ENCODE data around the gene SPTBN5. TPM values are rescaled to one million over a fixed set of nuclear protein-coding genes. Genes with fewer than 3 reads are reported as not detected.

Gene SPTBN5
- total RNA-seq, 1 donor from 2014 or later: 0.32 TPM

DNA sequence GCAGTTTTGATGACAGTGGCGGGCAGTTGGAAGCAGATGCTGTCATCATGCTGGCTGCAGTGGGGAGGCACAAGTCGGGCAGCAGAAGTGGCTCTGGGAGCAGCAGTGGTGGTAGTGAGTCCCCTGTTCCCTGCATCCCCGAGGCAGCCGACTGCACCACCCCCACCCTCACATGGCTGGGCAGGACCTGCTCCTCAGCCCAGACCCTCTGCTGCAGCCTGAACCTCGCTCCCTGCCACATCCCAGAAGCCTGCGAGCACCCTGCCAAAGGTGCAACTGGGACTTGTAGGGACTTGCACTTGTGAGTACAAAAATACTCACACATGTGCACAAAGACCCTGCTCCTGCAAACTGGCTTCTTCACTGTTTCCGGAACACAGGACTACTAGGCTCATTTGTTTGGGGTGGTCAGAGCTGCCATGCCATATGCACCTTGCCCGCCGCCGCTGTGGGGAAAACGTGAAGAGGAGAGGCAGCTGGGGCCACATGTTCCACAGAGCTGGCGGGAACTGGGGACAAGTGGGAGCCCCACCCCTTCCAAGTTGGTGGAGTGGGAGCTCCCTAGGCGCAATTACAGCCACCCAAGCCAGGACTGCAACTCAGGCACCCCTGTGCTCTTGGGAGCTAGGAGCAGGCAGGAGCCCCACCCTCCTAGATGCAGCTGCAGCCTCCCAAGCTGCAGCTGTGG is 63.8 kb downstream of the SPTBN5 start:
- DNase-seq: no peak
- Mint-ChIP-seq H3K36me3 (ENCODE audit: unreplicated experiment) (peaks cover 12% of the 10 kb centered on the region), H3K4me3 (ENCODE audit: unreplicated experiment) (no peak overlapping the region), H3K4me1 (ENCODE audit: low read depth, unreplicated experiment) (peaks cover 6% of the 10 kb centered on the region), H3K9me3 (ENCODE audit: unreplicated experiment) (peaks cover 7% of the 10 kb centered on the region), H3K27me3 (ENCODE audit: unreplicated experiment) (peaks cover 15% of the 10 kb centered on the region), H3K27ac (ENCODE audit: unreplicated experiment) (no peak overlapping the region)
- no peak for TF ChIP-seq CTCF (IDR thresholded peaks at IDR 0.05; ENCODE audit: partially characterized antibody, unreplicated experiment)

GRCh38 chr15:41828807-41829141 is 65.1 kb downstream of the SPTBN5 start:
- no peak for TF ChIP-seq CTCF (IDR thresholded peaks at IDR 0.05; ENCODE audit: partially characterized antibody, unreplicated experiment)
- Mint-ChIP-seq H3K4me3 (ENCODE audit: unreplicated experiment) (peak overlapping the region; percentile 91), H3K27me3 (ENCODE audit: unreplicated experiment) (peaks cover 15% of the 10 kb centered on the region), H3K36me3 (ENCODE audit: unreplicated experiment) (peaks cover 11% of the 10 kb centered on the region), H3K9me3 (ENCODE audit: unreplicated experiment) (peaks cover 7% of the 10 kb centered on the region), H3K4me1 (ENCODE audit: low read depth, unreplicated experiment) (peaks cover 6% of the 10 kb centered on the region), H3K27ac (ENCODE audit: unreplicated experiment) (peak overlapping the region; percentile 52)
- no peak for DNase-seq

GRCh38 chr15:41827880-41828806 is 65.7 kb downstream of the SPTBN5 start, which contains the start of gene JMJD7:
JMJD7 (plus strand) TSS chr15:41828092; CDS start chr15:41828125, 33 bp downstream.
- Mint-ChIP-seq H3K9me3 (ENCODE audit: unreplicated experiment) (peaks cover 6% of the 10 kb centered on the region), H3K27ac (ENCODE audit: unreplicated experiment) (peak within 1 kb of the TSS; percentile 52), H3K4me1 (ENCODE audit: low read depth, unreplicated experiment) (peaks cover 6% of the 10 kb centered on the region), H3K4me3 (ENCODE audit: unreplicated experiment) (peak within 1 kb of the TSS; percentile 91), H3K36me3 (ENCODE audit: unreplicated experiment) (peaks cover 8% of the 10 kb centered on the region), H3K27me3 (ENCODE audit: unreplicated experiment) (peaks cover 12% of the 10 kb centered on the region)
- TF ChIP-seq CTCF (IDR thresholded peaks at IDR 0.05; ENCODE audit: partially characterized antibody, unreplicated experiment): no peak
- peak; percentile 97 for DNase-seq

GRCh38 chr15:41827290-41827879 is 66.5 kb downstream of the SPTBN5 start:
- Mint-ChIP-seq H3K27ac (ENCODE audit: unreplicated experiment) (no peak overlapping the region), H3K4me3 (ENCODE audit: unreplicated experiment) (peak overlapping the region; percentile 91), H3K27me3 (ENCODE audit: unreplicated experiment) (peaks cover 12% of the 10 kb centered on the region), H3K36me3 (ENCODE audit: unreplicated experiment) (peaks cover 8% of the 10 kb centered on the region), H3K9me3 (ENCODE audit: unreplicated experiment) (peaks cover 4% of the 10 kb centered on the region), H3K4me1 (ENCODE audit: low read depth, unreplicated experiment) (peaks cover 6% of the 10 kb centered on the region)
- no peak for TF ChIP-seq CTCF (IDR thresholded peaks at IDR 0.05; ENCODE audit: partially characterized antibody, unreplicated experiment)
- no peak for DNase-seq
